ENCODE measurements around the gene POP4.

DNA sequence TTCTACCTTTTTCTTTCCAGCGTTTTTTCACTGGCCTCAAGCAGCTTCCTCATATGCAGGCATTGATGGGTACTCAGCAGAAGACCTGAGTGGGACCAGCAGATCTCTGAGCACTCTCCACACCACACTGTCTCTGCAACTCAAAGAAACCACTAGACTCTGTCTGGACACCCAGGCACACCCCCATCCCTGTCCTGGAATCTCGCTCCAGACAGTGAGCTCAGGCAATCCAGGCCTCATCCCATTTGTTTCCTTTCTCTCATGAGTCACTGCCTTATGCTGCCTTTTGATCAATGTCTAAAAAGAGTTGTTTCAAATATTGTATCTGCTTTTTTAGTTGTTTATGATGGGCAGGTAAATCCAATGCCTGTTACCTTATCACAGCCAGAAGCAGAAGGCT is 19.7 kb upstream of the POP4 start:
- TF ChIP-seq, protein P1, sequence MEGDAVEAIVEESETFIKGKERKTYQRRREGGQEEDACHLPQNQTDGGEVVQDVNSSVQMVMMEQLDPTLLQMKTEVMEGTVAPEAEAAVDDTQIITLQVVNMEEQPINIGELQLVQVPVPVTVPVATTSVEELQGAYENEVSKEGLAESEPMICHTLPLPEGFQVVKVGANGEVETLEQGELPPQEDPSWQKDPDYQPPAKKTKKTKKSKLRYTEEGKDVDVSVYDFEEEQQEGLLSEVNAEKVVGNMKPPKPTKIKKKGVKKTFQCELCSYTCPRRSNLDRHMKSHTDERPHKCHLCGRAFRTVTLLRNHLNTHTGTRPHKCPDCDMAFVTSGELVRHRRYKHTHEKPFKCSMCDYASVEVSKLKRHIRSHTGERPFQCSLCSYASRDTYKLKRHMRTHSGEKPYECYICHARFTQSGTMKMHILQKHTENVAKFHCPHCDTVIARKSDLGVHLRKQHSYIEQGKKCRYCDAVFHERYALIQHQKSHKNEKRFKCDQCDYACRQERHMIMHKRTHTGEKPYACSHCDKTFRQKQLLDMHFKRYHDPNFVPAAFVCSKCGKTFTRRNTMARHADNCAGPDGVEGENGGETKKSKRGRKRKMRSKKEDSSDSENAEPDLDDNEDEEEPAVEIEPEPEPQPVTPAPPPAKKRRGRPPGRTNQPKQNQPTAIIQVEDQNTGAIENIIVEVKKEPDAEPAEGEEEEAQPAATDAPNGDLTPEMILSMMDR (IDR thresholded peaks at IDR 0.05; ENCODE audit: low read length), result no peak
- TF ChIP-seq EZH2 (optimal IDR thresholded peaks at IDR 0.05; ENCODE audit: low read depth, low read length) (no peak), EZH2phosphoT487 (IDR thresholded peaks at IDR 0.05; ENCODE audit: low read length) (no peak)

Data from MM.1S (cell line).